ES-I3 (cell line): Measurements from ENCODE around the gene SBF1.
"Not testable (repeated sequence)": the region's sequence is repeated elsewhere in the genome, so short reads cannot be mapped to it uniquely, and the experiment has no call there.

Source experiments
- H3K36me3 ChIP-seq: 2 replicates; pipeline ENCODE4 v1.6.1; 2013; ENCODE audit warnings: mild to moderate bottlenecking, low read length, control low read depth, moderate library complexity; ENCODE audit not compliant: insufficient read depth
- H3K4me1 ChIP-seq: 2 replicates; pipeline ENCODE4 v1.6.1; 2013; ENCODE audit warnings: mild to moderate bottlenecking, control low read depth, low read length; ENCODE audit not compliant: insufficient read depth
- H3K9ac ChIP-seq: 2 replicates; pipeline ENCODE4 v1.6.1; 2013; ENCODE audit warnings: low read depth, mild to moderate bottlenecking, low read length, moderate library complexity
- H3K9me3 ChIP-seq: 2 replicates; pipeline ENCODE4 v1.6.1; 2013; ENCODE audit warnings: mild to moderate bottlenecking, low read length, moderate library complexity; ENCODE audit not compliant: control insufficient read depth, insufficient read depth

SBF1 gene

GRCh38 chr22:50432877-50433510 lies 41.8 kb downstream of the SBF1 start:
- not testable (repeated sequence) for H3K36me3 ChIP-seq, H3K9me3 ChIP-seq, H3K4me1 ChIP-seq, H3K9ac ChIP-seq

GRCh38 chr22:50432131-50432876 lies 42.5 kb downstream of the SBF1 start:
- Histone ChIP-seq H3K9ac (no peak overlapping the region), H3K36me3 (no peaks in the 10 kb centered on the region; the same call in 1 of the 2 replicates), H3K9me3 (no peaks in the 10 kb centered on the region), H3K4me1 (no peaks in the 10 kb centered on the region)

GRCh38 chr22:50425179-50425916 lies 49.5 kb downstream of the SBF1 start:
- Histone ChIP-seq H3K36me3 (peaks cover 10% of the 10 kb centered on the region; the same call in 1 of the 2 replicates), H3K9ac (no peak overlapping the region), H3K4me1 (no peaks in the 10 kb centered on the region), H3K9me3 (no peaks in the 10 kb centered on the region)

GRCh38 chr22:50423956-50424355 lies 50.9 kb downstream of the SBF1 start:
- Histone ChIP-seq H3K9ac (no peak overlapping the region), H3K36me3 (peaks cover 14% of the 10 kb centered on the region), H3K9me3 (no peaks in the 10 kb centered on the region), H3K4me1 (no peaks in the 10 kb centered on the region)

- Histone ChIP-seq H3K9ac (no peak overlapping the region), H3K9me3 (no peaks in the 10 kb centered on the region), H3K4me1 (no peaks in the 10 kb centered on the region), H3K36me3 (peaks cover 14% of the 10 kb centered on the region)
Observed at GRCh38 chr22:50422961-50423815, 51.6 kb downstream of the SBF1 start.

GRCh38 chr22:50422046-50422445 lies 52.8 kb downstream of the SBF1 start:
- Histone ChIP-seq H3K9me3 (no peaks in the 10 kb centered on the region), H3K4me1 (no peaks in the 10 kb centered on the region), H3K36me3 (peaks cover 21% of the 10 kb centered on the region), H3K9ac (no peak overlapping the region)

- Histone ChIP-seq H3K4me1 (no peaks in the 10 kb centered on the region), H3K9ac (no peak overlapping the region), H3K36me3 (peaks cover 21% of the 10 kb centered on the region)
Observed at GRCh38 chr22:50420581-50420980, 54.3 kb downstream of the SBF1 start.

GRCh38 chr22:50420015-50420414 lies 54.8 kb downstream of the SBF1 start:
- Histone ChIP-seq H3K9ac (no peak overlapping the region), H3K9me3 (no peaks in the 10 kb centered on the region), H3K4me1 (no peaks in the 10 kb centered on the region), H3K36me3 (peaks cover 21% of the 10 kb centered on the region)

More at GRCh38 chr22:50420581-50420980, 54.3 kb downstream of the SBF1 start:
- no peaks in the 10 kb centered on the region for H3K9me3 ChIP-seq

- no peaks in the 10 kb centered on the region for H3K4me1 ChIP-seq
- H3K9ac ChIP-seq: no peak overlapping the region
- H3K36me3 ChIP-seq: peaks cover 21% of the 10 kb centered on the region
- H3K9me3 ChIP-seq: no peaks in the 10 kb centered on the region
Observed at GRCh38 chr22:50419116-50419515, 55.7 kb downstream of the SBF1 start.

GRCh38 chr22:50418624-50419023 lies 56.2 kb downstream of the SBF1 start:
- no peaks in the 10 kb centered on the region for H3K9me3 ChIP-seq
- H3K36me3 ChIP-seq: peaks cover 19% of the 10 kb centered on the region
- H3K4me1 ChIP-seq: no peaks in the 10 kb centered on the region
- no peak overlapping the region for H3K9ac ChIP-seq

- no peaks in the 10 kb centered on the region for H3K9me3 ChIP-seq
- no peak overlapping the region for H3K9ac ChIP-seq
- no peaks in the 10 kb centered on the region for H3K4me1 ChIP-seq
- H3K36me3 ChIP-seq: peaks cover 16% of the 10 kb centered on the region
Observed at GRCh38 chr22:50417411-50418210, 57.2 kb downstream of the SBF1 start.

GRCh38 chr22:50416996-50417395 lies 57.8 kb downstream of the SBF1 start:
- no peaks in the 10 kb centered on the region for H3K4me1 ChIP-seq
- H3K36me3 ChIP-seq: peaks cover 16% of the 10 kb centered on the region
- H3K9me3 ChIP-seq: no peaks in the 10 kb centered on the region
- no peak overlapping the region for H3K9ac ChIP-seq

- no peaks in the 10 kb centered on the region for H3K4me1 ChIP-seq
- peaks cover 11% of the 10 kb centered on the region for H3K36me3 ChIP-seq
- H3K9ac ChIP-seq: no peak overlapping the region
- no peaks in the 10 kb centered on the region for H3K9me3 ChIP-seq
Observed at GRCh38 chr22:50415426-50415825, 59.4 kb downstream of the SBF1 start.
